Retinal pigment epithelial cell (primary cell): ENCODE measurements around the gene ASB12.

ENCODE experiments used
- DNase-seq: peaks from one replicate; pipeline ENCODE4 v3.0.0-alpha.2; 2010; ENCODE audit warnings: low read depth
- H3K4me3 ChIP-seq: 2 replicates; pipeline ENCODE4 v1.5.1; 2011; ENCODE audit warnings: mild to moderate bottlenecking, low read length, control low read depth, moderate library complexity
- TF ChIP-seq, protein P1 (sequence below): conservative IDR thresholded peaks from 2 replicates; pipeline ENCODE4 v1.5.1; 2011; ENCODE audit warnings: low read depth, low read length, control low read depth, inconsistent platforms

The ASB12 gene

DNA sequence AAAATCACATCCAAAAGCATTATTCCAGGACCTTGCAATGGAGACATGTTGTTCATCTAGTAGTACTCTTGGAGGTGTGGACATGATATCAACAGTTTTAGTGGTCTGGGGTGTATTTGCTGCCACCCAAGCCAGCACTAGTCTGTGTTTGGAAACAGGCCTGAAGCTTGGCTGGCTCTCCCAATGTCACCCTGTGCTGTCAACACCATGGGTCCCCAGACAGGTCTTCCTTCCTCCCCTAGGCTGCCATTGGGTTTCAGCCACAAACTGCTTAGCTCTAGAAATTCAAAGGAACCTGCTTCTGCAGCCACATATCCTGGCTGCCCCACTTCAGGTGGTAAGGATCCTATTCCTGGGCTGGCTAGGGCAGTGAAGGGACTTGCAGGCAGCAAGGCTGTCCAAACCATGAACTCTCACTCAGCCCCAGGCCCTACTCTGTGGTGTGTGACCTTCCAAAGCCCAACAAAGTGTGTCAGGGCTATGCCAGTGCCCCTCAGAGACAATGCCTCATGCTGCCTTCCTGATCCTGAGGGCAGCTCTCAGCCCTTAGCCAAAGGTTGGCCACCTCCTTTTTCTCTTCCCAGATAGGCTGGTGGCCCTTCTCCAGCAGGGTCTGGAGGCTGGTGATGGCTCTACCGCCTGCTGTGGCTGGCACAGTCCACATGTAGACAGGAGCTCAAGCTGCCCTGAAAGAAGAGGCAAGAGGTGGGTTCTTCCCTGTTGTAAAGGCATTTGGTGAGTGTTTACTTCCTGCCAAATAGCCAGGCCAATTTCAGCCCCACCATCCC, 43.2 kb downstream of the ASB12 start:
- TF ChIP-seq, protein P1, sequence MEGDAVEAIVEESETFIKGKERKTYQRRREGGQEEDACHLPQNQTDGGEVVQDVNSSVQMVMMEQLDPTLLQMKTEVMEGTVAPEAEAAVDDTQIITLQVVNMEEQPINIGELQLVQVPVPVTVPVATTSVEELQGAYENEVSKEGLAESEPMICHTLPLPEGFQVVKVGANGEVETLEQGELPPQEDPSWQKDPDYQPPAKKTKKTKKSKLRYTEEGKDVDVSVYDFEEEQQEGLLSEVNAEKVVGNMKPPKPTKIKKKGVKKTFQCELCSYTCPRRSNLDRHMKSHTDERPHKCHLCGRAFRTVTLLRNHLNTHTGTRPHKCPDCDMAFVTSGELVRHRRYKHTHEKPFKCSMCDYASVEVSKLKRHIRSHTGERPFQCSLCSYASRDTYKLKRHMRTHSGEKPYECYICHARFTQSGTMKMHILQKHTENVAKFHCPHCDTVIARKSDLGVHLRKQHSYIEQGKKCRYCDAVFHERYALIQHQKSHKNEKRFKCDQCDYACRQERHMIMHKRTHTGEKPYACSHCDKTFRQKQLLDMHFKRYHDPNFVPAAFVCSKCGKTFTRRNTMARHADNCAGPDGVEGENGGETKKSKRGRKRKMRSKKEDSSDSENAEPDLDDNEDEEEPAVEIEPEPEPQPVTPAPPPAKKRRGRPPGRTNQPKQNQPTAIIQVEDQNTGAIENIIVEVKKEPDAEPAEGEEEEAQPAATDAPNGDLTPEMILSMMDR: no peak
- no peak overlapping the region for H3K4me3 ChIP-seq
- no peak for DNase-seq

- TF ChIP-seq, protein P1: no peak
- no peak for DNase-seq
- H3K4me3 ChIP-seq: no peak overlapping the region
Measured at GRCh38 chrX:64184396-64184795, 46.0 kb downstream of the ASB12 start.

DNA sequence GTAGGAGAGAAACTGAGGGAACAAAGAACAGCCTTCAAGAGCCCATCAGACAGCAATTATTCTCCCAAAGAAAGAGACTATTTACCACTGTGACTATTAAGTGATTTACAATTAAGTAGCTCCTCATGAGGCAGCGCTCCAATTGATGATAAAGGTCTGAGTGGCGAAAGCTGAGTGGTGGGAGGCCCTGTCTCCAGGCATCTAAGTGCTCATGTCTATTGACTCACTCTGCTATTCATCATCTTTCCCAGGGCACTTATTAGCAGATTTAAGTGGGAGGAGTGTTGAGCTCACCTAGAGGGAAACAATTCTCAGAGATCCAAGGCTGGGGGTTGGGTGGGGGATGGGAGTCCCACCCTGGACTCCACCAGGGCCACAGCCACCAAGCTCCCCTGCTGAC, 48.2 kb downstream of the ASB12 start:
- TF ChIP-seq, protein P1: no peak
- no peak for DNase-seq
- no peak overlapping the region for H3K4me3 ChIP-seq

- TF ChIP-seq, protein P1: no peak
- H3K4me3 ChIP-seq: no peak overlapping the region
- DNase-seq: no peak
Measured at GRCh38 chrX:64176876-64177275, 53.5 kb downstream of the ASB12 start.
